G401.6 (cell line): ENCODE results near the gene PSPN.

Source experiments
- FAIRE-seq: peaks from 2 replicates; lab custom pipeline; 2012; peaks lifted over from hg19 to GRCh38; lab: Jason Lieb, UNC

PSPN gene

GRCh38 chr19:6325614-6326013 is 50.1 kb downstream of the PSPN start:
- no peak for FAIRE-seq
